Stimulated activated CD8-positive, alpha-beta memory T cell treated with anti-CD3 and anti-CD28 coated beads, Interleukin-4, amount 100 ng/mL, for 24 hours (primary cell): Measurements from ENCODE around the gene BRIP1.
"Not testable (repeated sequence)": the region's sequence is repeated elsewhere in the genome, so short reads cannot be mapped to it uniquely, and the experiment has no call there.

ENCODE experiments used
- DNase-seq: peaks from one replicate; pipeline ENCODE4 v3.0.0-alpha.2; 2020; ENCODE audit warnings: low read depth

Gene BRIP1

DNA sequence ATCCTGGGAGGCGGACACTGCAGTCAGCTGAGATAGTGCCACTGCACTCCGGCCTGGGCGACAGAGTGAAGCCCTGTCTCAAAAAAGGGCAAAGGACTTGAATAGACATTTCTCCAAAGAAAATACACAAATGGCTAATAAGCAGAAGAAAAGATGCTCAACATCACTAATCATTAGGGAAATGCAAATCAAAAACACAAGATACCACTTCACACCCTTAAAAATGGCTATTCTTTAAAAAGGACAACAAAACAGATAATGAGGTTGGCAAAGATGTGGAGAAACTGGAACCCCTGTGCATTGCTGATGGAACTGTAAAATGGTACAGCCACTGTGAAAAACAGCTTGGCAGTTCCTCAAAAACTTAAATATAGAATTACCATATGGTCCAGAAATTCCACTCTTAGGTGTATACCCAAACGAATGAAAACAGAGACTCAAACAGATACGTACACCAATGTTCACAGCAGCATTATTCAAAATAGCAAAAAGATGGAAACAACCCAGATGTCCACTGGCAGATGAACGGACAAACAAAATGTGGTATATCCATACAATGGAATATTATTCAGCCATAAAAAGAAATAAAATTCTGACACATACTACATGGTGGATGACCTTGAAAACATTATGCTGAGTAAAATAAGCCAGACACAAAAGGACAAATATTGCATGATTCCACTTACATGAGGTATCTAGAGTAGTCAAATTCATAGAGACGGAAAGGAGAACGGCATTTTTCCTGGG is 35.5 kb downstream of the BRIP1 start:
- no peak for DNase-seq

DNA sequence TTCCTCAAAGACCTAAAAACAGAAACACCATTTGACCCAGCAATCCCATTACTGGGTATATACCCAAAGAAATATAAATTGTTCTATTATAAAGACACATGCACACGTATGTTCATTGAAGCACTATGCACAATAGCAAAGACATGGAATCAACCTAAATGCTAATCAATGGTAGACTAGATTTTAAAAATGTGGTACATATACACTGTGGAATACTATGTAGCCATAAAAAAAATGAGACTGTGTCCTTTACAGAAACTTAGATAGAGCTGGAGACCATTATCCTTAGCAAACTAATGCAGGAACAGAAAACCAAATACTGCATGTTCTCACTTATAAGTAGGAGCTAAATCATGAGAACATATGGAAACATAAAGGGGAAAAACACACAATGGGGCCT is 36.5 kb downstream of the BRIP1 start:
- not testable (repeated sequence) for DNase-seq

DNA sequence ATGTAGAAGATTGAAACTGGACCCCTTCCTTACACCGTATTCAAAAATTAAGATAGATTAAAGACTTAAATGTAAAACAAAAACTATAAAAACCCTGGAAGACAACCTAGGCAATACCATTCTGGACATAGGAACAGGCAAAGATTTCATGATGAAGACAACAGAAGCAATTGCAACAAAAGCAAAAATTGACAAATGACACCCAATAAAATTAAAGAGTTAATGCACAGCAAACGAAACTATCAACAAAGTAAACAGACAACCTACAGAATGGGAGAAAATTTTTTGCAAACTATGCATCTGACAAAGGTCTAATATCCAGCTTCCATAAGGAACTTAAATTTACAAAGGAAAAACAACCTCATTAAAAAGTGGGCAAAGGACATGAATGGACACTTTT is 37.1 kb downstream of the BRIP1 start:
- DNase-seq, result not testable (repeated sequence)

DNA sequence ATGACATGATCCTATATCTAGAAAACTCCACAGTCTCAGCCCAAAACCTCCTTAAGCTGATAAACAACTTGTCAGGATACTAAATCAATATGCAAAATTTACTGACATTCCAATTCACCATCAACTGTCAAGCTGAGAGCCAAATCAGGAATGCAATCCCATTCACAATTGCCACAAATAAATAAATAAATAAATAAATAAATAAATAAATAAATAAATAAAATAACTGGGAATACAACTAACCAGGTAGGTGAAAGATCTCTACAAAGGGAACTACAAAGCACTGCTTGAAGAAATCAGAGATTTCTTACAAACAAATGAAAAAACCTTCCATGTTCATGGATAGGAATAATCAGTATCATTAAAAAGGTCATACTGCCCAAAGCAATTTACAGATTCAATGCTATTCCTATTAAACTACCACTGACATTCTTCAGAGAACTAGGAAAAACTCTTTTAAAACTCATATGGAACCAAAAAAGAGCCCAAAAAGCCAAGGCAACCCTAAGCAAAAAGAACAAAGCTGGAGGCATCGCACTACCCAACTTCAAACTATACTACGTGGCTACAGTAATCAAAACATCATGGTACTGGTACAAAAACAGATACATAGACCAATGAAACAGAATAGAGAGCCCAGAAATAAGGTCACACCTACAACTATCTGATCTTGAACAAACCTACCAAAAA is 37.7 kb downstream of the BRIP1 start:
- DNase-seq, result no peak

DNA sequence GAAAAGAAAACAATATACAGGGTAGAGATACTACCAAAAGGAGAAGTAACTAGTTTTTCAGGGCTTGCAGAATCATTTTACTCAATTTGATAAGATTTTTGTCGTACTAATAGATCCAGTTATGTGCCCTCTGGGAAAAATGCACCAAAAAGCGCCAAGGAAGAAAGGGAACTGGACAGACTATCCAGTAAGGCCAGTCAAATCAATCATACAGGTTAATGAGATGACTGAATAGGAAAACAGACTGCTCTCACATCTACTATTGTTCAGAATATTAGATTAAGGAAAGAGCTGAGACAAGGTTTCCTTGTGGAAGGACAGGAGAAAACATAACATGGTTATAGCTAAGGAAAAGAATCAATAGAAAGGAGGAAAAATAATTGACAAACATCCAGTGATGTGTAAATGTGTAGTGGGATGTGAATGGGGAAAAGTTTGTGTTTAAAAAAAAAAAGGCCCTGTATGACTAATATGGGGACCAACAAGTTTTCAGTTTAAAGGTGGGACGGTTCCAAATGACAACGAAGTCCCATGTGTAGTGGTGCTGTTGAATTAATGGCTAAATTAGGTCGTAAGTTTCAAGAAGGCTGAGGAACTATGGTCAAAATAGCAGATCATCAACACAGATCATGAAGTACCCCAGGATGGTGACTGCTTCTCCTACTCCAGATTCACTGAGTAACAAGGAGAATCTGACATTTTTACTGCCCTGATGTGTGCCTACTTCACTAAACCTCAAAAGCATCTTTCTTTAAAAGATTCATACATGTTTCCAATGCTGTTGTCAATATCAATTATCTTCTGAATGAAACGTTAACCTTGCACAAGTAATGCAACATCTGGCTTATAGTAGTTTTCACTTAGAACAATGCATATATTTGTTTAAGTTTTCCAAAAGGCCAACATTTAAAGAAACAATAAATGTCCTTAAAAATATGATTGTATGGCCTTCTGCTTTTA is 40.7 kb downstream of the BRIP1 start:
- no peak for DNase-seq

DNA sequence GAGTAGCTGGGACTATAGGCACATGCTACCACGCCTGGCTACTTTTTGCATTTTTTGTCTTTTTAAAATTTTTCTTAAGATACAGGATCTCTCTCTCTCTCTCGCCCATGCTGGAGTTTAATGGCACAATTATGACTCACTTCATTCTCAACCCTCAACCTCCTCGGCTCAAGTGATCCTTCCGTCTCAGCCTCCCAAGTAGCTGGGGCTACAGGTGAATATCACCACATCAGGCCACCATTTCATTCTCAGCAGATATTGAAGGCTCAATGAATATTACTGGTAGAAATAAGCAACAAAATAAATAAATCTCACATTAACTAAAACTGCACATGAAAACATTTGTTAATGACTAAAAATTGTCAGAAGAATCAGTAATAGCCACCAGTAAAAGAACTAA is 41.7 kb downstream of the BRIP1 start:
- no peak for DNase-seq

DNA sequence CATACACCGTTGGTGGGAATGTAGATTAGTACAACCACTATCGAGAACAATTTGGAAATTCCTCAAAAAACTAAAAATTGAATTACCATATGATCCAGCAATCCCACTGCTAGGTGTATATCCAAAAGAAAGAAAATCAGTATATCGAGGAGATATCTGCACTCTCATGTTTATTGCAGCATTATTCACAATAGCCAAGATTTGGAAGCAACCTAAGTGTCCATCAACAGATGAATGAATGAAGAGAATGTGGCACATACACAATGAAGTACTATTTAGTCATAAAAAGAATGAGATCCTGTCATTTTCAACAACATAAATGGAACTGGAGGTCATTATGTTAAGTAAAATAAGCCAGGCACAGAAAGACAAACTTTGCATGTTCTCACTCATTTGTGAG is 44.1 kb downstream of the BRIP1 start:
- DNase-seq, result not testable (repeated sequence)

DNA sequence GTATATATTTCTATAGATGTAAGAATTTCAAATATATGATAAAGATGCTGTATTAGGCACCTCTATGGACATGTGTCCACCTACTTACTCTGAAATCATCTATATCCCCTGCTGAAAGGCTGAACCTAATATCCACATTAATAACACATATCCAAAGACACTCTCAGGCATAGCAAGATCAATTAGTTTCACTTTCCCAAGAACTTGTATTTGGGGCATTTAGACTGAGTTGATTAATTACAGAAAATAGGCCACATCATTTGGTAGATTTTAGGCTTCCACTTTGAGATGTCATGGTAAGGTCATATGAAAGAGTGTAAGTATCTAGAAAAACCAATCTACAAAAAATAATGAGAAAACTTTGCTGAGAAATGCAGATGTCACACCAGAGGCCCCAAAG is 45.1 kb downstream of the BRIP1 start:
- no peak for DNase-seq

DNA sequence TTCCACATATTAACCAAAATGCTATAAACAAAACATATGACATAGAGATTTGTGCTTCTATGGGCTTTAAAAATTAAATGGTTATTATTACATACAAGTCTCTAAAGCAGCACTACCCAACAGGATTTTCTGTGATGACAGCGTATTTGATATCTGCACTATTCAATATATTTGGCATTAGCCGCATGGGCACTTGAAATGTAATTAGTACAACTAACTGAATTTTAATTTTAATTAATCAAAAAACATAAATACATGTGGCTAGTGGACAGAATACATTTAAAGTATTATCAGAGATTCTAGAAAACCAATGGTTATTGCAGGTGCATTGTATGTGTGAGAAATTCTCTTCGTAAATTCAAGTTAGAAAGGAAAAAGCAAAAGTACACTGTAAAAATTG is 45.9 kb downstream of the BRIP1 start:
- DNase-seq, result no peak

DNA sequence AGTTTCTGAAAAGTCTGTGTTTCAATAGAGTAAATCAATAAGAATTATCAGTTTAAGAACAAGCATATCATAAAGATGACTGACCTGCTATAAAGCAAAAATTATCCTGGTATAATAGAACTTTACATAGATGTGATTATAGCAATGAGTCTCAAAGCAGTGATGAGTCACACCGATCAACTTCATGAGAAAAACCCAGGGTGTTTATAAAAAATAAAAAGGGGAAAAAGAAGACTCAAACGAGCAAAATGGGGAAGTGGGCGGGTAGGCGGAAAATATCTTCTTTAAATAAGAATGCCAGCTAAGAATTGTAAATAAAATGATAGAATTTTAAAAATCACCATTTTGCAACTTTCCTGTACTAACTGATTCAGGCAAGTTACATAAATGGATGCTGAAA is 46.8 kb downstream of the BRIP1 start:
- no peak for DNase-seq

DNA sequence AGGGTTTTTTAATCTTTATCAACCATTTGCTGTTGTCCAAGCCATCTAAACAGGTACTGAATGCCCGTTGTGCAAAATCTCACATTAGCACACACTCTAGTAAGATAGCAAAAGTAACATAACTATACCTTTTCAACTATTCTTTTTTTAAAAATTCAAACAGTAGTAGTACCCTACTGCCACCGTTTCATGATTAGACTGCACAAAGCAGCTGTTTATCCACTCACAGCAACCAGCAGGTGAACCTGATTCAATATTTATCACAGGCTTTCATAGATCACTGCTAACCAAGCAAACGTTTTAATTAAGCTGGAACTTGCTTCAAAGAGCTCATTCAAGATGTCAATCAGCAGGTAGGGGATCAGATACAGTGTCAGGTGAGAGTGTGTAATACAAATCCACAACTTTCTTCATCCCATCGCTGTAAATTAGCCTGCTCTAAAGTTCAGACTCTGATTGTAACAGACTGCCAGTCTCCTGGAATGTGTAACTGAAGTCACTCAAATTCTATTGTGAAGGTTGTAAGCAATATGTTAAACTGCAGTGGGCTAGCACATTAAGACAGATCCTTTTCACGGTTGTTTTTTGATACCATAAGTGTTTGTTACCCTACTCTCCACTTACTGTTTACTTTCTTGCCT is 47.3 kb downstream of the BRIP1 start:
- no peak for DNase-seq

DNA sequence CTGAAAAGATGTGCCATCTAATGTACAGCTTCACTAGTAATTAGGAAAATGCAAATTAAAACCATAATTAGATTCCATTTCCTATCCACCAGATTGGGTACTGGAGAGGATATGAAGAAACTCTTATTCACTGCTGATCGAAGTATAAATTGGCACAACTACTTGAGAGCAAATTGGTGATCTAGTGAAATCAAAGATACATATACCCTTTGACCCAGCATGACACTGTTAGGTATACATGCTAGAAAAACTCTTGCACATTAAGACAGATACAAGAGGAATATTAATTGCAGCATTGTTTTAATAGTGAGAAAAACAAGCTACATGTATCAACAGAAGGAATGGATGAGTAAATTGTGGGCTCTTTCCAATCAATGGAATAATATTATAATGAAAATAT is 48.8 kb downstream of the BRIP1 start:
- no peak for DNase-seq

DNA sequence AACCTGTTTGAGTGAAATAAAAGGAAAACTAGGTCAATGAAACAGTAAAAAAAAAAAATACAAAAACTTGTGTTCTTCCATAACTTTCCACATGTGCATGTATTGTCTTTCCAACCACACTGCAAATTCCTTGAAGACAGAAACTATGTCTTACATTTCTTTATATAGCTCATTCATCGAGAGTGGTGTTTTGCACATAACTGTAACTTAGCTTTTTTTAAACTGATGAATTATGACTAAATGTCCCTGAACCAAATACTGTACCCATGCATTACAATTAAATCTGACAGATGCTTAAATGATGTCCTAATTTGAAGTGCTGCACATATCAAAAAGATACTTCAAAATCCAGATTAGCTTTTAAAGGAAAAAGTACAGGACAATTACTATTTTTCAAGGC is 50.1 kb downstream of the BRIP1 start:
- no peak for DNase-seq

DNA sequence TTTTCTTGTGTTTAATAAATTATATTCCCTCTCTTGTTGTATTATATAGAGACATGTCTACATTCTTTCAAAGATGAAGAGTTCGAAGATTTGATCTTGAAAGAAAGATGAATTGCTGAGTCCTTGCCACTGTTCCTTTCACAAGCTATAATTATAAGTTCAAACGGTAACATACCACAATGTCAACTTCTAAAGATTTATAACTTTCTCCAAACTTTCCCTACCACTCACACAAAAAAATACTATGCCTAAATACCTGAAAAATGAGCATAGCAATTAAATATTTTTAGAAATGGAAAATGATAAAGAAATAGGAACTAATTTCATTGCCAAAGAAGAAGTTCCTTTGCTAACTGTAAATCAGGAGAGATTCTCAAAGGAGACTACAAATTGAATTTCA is 50.6 kb downstream of the BRIP1 start:
- no peak for DNase-seq

DNA sequence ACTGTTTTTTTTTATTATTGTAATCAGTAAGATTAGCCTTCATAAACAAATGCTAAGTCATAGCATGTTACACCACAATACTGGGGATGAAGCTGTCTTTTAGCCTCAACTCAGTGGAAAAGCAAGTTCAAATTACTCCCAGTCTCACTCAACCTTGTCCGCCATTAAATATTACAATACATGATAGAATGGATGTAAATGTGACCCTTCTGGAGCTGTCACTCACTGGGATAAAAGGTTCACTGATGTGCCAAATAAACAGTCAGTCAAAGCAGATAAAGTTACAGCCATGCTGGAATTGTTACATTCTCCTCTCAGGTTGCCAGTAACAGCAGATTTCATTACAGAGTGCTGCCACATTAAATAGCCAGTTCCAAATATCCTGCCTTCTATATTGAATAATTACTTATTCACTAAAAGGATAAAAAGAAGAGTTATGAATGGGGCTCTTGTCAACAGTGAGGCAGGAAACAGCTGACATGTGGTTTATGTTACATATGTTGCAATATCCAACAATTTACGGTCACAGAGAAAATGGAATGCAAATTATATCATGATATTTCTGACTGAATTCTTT is 53.4 kb downstream of the BRIP1 start:
- DNase-seq, result no peak

DNA sequence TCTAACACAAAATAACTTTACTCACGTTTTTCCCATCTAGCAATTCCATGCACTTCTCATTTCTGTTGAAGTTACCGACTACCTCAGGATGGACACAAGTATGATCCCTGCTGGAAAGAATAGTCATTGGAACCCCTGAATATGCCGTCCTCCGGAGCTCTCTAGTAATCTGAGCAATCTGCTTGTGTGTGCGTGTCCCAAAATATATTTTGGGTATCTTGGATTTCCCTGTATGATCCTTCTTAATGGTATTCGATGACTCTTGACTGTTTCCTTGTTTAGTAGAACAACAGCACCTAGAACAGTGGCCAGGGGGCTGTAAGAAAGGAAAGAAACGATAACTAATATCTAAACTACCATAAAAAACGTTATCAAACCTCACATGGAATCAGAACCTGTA is 54.9 kb downstream of the BRIP1 start:
- no peak for DNase-seq

DNA sequence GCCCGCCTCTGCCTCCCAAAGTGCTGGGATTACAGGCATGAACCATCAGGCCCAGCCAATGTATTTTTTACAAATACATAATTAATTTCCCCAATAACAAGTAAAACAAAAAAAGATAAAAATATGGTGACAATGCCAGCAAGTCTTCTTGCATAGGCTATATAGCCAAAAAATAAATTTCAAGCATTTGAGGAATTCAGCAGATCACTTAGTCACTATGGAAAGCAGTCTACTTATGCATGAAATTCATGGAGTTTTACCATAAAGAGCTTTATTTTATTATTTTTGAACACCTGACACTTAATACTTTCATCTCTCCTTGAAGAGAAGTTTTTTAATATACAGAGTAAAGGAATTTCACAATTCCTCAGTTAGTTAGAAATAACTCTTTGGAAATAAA is 56.4 kb downstream of the BRIP1 start:
- no peak for DNase-seq

DNA sequence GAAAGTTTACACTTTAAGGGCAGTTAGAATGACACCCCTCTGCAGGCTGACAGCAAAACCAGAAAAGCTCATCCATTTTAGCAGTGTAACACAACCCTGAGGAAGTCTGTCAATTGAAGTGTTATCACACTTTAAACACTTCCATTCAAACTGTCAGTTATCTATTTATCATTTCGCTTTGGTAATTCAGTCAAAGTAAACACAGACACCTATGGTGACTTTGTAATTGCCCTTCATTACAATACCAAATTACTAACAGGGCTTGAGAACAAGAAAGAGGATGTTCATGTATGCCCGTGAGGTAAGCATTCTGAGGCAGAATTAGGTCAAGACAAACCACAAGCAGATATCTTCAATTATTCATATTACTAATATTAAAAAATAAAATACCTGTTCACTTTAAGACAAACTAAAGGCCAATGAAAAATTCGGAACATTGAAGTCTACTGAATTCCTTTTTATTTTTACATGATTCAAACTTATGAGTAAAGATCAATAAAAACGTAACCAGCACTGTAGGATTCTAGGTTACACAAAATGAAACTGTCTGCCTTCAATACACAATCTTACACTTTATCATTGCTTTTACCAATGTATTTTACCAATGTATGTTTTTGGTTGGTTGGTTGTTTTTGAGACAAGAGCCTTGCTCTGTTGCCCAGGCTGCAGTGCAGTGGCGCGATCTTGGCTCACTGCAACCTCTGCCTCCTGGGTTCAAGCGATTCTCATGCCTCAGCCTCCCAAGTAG is 57.1 kb downstream of the BRIP1 start:
- DNase-seq, result no peak

DNA sequence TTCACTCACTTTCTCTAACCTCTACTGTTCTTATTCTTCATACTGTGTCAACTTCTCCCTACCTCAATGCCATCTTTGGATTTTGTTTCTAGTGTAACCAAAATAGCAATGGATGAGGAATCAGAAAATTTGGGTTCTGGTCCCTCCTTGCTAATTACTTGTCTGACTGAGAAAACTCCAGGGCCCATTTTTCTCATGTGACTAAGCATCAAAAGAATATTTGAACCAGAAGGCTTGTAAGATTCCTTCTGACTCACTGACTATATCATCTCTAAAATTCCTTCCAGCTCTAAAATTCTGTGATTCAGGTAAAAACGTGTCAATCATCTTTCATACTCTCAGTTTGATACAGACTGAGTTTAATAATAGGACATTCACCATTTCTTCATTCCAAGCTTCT is 57.9 kb downstream of the BRIP1 start:
- DNase-seq, result no peak

DNA sequence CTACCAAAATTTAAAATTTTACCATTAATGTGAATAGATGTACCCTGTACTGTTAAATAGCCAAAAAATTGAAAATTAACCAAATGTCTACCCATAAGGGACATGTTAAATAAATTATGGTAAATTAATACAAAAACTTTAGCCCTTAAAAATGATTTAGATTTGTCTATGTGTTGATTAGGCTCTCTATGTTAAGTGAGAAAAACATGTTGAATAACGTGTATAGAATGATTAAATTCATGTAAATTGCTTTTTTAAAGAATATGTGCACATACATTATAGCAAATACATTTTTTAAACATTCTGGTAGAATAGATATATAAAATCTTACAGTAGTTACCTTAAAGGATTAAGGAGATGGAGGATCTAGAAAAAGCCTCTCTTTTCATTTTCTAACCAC is 59.5 kb downstream of the BRIP1 start:
- DNase-seq, result no peak

DNA sequence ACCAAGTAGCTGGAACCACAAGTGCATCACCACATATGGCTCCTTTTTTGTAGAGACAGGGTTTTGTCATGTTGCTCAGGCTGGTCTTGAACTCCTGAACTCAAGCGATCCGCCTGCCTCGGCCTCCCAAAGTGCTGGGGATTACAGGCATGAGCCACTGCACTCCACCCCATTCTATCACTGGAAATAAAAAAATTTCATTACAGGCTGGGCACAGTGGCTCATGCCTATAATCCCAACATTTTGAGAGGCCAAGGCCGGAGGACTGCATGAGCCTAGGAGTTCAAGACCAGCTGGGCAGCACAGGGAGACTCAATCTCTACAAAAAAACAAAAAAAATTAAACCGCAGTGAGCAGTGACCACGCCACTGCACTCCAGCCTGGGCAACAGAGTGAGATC is 60.1 kb downstream of the BRIP1 start:
- DNase-seq, result no peak
